Measurements from ENCODE around the gene HDGFL3.
"Not testable (repeated sequence)": the region's sequence is repeated elsewhere in the genome, so short reads cannot be mapped to it uniquely, and the experiment has no call there.

Gene HDGFL3

DNA sequence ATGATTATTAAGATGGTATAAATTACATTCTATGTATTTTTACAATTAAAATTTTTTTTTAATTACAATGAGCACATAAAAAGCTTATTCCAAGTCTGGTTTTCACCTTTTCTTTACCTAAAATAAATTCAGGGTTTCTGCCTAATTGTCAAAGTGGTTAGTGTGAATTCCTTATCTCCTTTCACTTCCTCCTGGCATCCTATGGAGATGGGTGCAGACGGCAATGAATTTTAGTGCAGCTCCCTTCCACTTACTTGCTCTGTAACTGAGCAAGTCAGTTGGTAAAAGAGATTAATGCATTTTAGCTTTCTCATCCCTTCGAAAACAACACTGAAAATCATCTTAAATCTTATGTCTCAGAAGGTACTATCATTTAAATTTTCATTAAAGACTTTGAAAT lies 13.1 kb downstream of the HDGFL3 start:
- no peak for DNase-seq (ENCODE audit: low read depth in 2 of 2, low spot score in 1 of 2)

DNA sequence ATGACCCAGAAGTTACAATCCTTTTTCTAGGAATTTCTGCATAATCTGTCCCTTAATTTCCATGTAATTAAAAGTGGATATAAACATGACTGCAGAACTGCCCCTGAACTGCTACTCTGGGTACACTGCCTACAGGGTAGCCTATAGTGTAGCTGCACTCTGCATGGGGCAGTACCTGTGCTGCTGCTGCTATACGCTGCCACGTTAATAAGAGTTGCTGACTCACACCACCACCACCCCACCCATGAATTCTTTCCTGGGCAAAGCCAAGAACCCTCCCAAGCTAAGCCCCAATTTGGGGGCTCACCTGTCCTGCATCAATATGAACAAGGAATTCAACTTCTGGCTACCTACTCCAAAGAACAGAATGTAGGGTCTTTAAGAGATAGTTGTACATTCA lies 13.9 kb downstream of the HDGFL3 start:
- no peak for DNase-seq (ENCODE audit: low read depth in 2 of 2, low spot score in 1 of 2)

DNA sequence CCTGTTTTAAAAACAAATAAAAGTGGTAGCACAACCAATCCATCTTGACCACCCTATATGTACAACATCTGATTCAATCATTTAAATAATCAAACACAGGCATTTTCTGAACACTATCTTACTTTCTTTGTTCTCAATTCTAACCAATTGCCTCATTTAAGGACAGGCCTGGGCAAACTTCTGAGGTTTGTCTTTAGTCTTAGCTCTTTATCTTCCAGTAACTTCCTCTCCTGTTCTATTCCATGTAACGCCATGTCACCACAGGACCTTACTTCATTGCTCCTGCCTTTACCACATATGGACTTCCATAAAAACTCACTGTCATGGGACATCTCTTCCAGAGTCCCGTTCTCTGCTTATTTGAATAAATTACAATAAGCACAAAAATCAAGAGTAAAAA lies 14.9 kb downstream of the HDGFL3 start:
- no peak for DNase-seq (ENCODE audit: low read depth in 2 of 2, low spot score in 1 of 2)

DNA sequence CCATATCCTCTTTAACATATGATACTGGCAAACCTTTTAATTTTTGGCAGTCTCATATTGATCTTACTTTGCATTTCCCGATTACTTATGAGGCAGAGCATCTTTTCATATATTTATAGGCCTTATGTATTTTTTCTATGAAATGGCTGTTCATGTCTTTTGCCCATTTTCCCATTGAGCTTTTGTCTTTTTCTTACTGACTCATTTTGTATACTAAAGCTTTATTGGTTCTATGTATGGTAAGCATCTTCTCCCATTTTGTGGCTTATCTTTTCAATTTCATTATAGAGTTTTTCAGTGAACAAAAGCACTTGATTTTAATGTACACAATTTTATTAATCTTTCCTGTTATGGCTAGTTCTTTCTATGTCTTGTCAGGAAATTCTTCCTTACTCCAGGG lies 17.2 kb downstream of the HDGFL3 start:
- DNase-seq (ENCODE audit: low read depth in 2 of 2, low spot score in 1 of 2) = no peak

DNA sequence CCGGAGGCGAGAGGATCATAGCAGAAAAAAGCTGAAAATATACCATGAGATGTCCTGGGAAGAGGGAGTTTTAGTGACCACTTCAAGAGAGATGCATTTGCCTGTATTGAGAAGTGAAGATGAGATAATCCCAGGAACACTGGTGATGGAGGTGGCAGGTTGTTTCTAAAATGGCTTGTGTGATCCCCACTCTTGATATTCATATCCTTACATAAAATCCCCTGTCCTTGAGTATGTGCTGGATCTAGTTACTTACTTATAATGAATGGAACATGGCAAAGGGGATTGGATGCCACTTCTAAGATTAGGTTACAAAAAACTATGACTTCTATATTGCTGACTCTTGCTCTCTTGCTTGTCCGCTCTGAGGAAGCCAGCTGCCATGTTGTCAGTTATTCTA lies 22.1 kb downstream of the HDGFL3 start:
- no peak for DNase-seq (ENCODE audit: low read depth in 2 of 2, low spot score in 1 of 2)

DNA sequence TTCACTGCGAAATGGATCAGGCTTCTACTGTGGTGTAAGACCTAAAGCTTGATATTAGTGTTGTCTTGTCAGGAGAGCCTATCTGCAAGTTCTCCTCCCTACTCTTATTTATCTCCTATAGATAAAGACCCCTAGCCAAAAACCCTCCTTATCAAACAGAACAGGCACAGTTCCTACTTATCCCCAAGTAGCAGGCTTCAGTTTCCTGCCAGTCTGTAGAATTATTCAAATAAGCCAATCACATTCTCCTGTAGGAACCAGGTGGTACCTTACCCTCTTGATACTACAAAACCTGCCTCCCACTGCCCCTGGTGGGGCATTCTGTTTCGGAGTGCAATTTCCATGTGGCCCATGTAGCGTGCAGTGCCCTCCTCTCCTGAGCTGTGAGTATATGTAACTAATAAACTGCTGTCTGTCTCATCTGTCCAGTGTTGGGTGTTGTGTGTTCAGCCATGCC lies 28.7 kb downstream of the HDGFL3 start:
- DNase-seq (ENCODE audit: low read depth in 2 of 2, low spot score in 1 of 2) = no peak

DNA sequence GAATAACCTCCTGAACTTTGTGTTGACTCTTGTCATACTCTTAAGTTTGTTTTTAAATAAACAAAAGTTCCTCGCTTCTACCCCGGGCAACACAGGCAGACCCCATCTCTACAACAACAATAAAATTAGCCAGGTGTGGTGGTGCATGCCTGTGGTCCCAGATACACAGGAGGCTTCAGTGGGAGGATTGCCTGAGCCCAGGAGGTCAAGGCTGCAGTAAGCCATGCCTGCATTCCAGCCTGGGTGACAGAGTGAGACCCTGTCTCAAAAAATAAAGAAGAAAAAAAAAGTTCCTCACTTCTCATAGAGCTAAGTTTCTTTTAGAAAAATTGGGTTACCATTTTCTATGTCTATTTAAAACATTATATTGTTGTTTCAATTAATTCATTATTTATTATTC lies 29.2 kb downstream of the HDGFL3 start:
- DNase-seq (ENCODE audit: low read depth in 2 of 2, low spot score in 1 of 2) = no peak

DNA sequence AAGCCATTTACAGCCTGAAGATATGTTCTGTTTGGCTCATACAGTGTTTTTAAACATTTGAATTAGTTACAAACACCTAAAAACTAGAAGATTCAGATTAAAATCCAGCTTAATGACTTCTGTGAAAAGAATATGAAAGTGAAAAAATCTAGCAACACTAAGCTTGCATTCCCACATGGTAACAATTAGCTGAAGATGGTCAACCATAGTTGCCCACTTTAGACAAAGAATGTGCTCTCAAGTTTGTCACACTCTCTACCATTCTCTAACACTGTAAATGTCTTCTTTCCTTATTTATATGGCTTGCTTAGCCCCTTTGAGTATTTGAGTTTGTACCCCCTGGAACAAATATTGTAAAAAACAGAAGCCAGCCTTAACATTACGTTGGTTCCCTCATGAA lies 32.7 kb downstream of the HDGFL3 start:
- no peak for DNase-seq (ENCODE audit: low read depth in 2 of 2, low spot score in 1 of 2)

DNA sequence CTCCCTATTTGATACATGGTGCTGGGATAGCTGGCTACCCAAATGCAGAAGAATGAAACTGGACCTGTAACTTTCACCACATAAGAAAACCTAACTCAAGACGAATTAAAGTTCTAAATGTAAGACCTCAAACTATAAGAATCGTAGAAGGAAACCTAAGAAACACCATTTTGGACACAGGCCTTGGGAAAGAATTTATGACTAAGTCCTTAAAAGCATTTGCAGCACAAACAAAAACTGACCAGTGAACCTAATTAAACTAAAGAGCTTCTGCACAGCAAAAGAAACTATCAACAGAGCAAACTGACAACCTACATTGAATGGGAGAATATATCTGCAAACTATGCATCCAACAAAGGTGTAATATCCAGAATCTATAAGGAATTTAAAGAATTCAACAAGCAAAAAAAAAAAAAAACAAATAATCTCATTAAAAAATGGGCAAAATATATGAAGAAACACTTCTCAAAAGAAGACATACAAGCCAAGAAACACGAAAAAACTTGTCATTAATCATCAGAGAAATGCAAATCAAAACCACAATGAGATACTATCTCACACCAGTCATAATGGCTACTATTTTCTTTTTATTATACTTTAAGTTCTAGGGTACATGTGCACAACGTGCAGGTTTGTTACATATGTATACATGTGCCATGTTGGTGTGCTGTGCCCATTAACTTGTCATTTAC lies 37.0 kb downstream of the HDGFL3 start:
- no peak for DNase-seq (ENCODE audit: low read depth in 2 of 2, low spot score in 1 of 2)

DNA sequence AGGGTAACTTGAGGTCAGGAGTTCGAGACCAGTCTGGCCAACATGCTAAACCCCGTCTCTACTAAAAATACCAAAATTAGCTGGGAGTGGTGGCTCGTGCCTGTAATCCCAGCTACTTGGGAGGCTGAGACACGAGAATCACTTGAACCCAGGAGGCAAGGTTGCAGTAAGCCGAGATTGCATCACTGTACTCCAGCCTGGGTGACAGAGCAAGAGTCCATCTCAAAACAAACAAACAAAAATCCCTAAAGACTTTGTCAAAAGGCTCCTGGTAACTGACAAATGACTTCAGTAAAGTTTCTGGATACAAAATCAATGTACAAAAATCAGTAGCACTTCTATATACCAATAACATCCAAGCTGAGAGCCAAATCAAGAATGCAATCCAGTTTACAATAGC lies 38.0 kb downstream of the HDGFL3 start:
- DNase-seq (ENCODE audit: low read depth in 2 of 2, low spot score in 1 of 2) = not testable (repeated sequence)

DNA sequence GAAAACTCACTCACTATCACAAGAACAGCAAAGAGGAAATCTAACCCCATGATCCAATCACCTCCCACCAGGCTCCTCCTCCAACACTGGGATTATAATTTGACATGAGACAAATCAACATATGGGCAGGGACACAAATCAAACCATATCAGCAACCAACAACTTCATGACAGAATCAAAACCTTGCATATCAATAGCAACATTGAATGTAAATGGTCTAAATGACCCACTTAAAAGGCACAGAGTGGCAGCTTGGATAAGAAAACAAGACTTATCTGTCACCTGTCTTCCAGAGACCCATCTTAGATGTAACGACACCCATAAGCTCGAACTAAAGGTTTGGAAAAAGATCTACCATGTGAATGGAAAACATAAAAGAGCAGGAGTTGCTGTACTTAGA lies 40.8 kb downstream of the HDGFL3 start:
- DNase-seq (ENCODE audit: low read depth in 2 of 2, low spot score in 1 of 2) = no peak

DNA sequence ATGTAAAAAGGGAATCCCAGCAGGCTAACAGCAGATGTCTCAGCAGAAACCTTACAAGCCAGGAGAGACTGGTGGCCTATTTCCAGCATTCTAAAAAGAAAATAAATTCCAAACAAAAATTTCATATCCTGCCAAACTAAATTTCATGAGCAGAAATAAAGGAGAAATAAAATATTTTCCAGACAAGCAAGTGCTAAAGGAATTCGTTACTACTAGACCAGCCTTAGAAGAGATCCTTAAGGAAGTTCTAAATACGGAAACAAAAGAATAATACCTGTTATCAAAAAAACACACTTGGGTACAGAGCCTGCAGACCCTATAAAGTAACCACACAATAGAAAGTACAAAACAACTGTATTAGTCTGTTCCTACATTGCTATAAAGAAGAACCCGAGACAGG lies 41.4 kb downstream of the HDGFL3 start:
- DNase-seq (ENCODE audit: low read depth in 2 of 2, low spot score in 1 of 2) = no peak

DNA sequence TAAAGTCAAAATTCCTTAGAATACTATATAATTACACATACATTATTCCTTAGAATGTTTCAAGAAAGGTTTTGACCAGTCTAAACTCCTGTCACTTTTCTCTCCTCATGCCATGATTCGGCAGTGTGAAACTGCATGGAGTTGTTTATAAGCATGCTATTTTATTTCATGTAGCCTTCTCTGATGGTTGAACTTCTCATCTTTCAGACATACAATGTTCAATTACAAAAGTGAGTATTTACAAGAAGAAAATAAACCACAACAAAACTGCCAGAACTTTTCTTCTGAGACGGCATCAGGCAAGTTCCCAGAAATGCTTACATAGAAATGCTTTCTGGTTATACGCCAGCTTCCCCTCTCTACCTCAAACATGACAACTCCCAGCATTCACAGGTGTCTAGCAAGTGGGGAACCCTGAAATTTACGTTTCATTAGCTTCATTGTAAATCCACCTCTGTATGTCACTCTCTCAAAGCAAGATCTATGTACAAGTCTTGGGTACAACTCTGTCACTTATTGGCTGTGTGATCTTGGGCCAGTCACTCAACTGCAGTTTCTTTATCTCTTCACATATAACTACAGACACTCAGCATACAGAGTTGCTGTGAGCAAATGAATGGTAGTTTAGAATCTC lies 42.7 kb downstream of the HDGFL3 start:
- no peak for DNase-seq (ENCODE audit: low read depth in 2 of 2, low spot score in 1 of 2)

DNA sequence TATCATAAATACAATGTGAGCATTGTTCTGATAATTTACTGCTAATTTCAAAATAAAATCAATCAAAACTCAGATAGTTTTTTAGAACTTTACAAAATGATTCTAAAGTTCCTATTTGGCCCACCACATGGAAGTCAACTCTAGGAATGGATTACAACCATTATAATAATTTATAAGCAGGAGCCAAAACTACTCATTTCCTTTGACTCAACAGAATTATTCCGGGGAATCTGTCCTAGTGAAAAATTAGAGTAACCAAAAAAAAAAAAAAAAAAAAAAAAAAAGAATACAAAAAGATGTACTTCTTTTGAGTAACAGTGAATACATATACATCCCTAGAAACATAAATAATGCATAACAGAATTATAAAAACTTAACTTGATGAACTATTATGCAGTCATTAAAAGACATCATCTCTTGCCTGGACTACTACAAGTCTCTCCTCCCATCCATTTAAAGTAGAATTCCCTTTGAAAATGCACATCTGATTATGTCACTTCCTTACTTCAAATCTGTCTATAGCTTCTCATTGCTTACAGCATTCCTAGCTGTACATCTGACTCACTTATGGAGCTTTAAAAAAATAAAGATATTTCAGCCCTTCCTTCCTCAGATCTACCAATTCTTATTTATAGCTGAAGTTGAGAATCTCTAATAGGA lies 43.4 kb downstream of the HDGFL3 start:
- DNase-seq (ENCODE audit: low read depth in 2 of 2, low spot score in 1 of 2) = no peak

DNA sequence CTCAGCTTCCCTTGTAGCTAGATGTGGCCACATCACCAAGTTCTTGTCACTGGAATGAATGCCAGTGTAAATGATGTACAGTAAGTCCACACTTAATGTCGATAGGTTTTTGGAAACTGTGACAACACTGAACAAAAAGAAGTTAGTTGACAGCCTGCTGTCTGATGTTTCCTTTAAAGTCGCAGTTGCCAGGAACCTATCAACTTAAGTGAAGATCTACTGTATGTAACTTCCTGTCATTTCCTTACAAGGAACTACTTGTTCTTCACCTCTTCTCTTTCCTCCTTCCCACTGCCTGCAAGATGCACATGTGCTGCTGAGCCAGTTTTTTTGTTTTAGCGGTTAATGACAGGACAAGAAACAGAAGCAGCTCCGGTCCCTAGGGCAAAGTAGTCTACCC lies 44.6 kb downstream of the HDGFL3 start:
- no peak for DNase-seq (ENCODE audit: low read depth in 2 of 2, low spot score in 1 of 2)

DNA sequence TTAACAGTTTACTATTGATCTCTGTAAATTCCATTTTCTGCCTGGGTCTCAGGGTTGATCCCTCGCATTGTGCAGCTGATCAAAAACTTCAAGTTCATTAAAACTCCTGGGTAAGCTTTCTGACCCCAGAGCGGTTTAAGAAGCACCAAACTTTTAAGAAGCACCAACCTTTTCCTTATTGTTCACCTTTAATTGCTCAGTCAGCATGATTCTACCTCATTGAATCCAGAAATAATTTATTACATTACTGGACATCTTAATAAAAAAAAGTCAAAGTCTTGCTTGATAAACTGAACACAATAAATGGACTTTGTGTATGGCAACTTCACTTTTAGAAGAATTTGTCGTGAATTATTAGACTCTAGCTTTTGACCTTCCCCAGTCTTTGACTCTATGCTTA lies 46.9 kb downstream of the HDGFL3 start:
- no peak for DNase-seq (ENCODE audit: low read depth in 2 of 2, low spot score in 1 of 2)

DNA sequence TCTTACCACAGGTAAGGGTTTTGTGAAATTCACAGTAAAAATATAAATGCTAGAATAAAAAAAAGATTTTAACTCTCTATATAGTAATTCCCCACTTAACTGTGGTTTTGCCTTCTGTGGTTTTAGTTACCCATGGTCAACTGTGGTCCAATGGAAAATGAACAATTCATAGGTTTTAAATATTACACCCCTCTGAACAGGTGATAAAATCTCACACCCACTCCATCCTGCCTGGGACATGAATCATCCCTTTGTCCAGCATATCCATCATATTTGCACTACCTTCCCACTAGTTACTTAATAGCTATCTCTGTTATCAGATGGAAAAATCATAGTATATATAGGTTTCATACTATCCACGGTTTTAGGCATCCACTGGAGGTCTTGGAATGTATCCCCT lies 49.2 kb downstream of the HDGFL3 start:
- no peak for DNase-seq (ENCODE audit: low read depth in 2 of 2, low spot score in 1 of 2)

DNA sequence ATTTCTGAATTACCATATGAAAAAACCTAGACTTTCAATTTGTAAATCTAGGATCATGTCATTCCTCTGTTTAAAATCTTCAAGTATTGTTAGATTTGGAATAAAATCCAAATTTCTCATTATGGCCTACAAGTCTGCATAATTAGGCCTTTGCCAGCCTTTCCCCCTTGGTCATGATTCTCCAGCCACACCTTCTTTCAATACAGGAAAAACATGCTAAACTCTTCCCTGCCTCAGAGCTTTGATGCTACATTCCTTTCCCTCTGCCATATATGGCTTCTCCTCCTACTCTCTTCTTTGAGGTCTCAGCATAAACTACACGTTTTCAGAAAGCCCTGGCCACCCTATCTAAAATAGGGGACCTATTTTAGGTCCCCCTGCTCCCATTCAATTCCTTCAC lies 51.7 kb downstream of the HDGFL3 start:
- DNase-seq (ENCODE audit: low read depth in 2 of 2, low spot score in 1 of 2) = no peak

DNA sequence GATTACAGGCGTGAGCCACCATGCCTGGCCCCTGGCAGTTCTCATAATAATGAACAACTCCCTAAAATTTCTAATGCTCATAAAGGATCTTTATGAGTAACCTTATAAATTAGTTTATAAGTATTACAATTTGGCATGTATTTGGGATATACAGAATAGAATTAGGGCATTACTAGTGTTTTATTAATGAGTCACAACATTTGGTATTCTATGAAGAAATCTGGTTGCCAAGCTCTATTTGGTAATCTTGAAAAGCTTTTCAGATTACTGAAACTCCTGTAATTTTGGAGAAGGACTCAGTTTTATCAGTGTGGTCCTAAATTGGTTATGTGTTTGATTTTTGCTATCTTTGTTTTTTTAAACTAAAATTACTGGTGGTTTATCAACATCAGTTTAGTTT lies 54.3 kb downstream of the HDGFL3 start:
- DNase-seq (ENCODE audit: low read depth in 2 of 2, low spot score in 1 of 2) = no peak

DNA sequence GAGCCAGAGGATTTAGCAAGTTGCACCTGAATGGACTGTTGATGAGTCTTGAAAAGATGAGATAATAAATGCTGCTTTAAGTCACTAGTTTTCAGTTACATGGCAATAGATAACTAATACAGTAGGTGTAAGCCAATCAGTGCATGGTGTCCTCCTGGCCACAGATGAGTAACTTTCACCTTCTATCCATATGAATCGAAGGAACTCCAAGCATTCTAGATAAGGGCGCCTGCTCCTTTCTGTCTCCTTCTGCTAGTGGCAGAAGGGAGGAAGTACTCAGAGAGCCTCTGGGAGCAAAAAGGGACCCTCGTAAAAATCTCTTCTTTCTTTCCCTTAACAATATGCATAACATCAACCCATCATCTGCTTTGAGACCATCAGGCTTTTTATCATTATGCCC lies 62.9 kb downstream of the HDGFL3 start:
- no peak for DNase-seq (ENCODE audit: low read depth in 2 of 2, low spot score in 1 of 2)

DNA sequence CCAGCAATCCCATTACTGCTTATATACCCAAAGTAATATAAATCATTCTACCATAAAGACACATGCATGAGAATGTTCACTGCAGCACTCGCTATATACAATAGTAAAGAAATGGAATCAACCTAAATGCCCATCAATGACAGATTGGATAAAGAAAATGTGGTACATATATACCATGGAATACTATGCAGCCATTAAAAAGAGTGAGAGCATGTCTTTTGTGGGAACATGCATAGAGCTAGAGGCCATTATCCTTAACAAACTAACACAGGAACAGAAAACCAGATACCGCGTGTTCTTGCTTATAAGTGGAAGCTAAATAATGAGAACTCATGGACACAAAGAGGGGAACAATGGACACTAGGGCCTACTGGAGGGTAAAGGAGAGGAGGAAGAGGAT lies 65.5 kb downstream of the HDGFL3 start:
- DNase-seq (ENCODE audit: low read depth in 2 of 2, low spot score in 1 of 2) = not testable (repeated sequence)

DNA sequence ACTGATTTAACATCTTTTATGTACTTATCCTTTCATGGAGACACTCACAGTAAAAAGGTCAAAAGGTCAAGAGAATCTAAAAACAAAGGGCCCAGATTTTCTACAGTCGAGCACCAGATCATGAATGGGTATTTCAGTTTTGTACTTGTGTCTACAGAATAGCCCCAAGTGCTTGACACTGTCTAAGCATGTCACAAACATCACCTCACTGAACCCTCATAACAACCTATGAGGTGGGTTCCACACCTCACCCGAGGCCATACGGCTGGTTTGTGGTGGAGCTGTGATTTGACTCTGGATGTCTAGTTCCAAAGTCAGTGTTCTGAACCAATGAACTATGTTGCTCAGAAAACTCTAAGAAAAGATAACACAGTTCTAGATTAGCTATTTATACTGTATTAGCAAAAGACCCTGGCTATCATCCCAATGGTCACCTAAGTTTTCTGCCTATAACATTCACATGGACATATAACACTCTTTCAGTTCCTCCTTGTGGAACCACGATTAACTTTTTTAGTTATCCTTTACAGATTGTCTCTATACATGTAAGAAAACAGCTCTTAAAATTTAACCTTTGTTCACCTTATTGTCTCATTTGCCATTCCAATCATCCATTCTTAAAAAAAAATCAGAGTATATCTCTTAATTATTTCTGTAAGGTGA lies 74.6 kb downstream of the HDGFL3 start:
- no peak for DNase-seq (ENCODE audit: low read depth in 2 of 2, low spot score in 1 of 2)

Data from stimulated activated CD8-positive, alpha-beta memory T cell treated with anti-CD3 and anti-CD28 coated beads, Interleukin-4, amount 100 ng/mL, for 1 hour (primary cell).